MG63 (cell line): Measurements from ENCODE around the gene NPY5R. TPM values are rescaled to one million over a fixed set of nuclear protein-coding genes. Genes with fewer than 3 reads are reported as not detected.

Experiments used
- DNase-seq: peaks from one replicate; pipeline ENCODE4 v3.0.0-alpha.2; 2020
- H3K27me3 ChIP-seq: fragments of 250-450 bp; sonication (Bioruptor Pico); 2 replicates; pipeline ENCODE4 v1.5.1; 2020; ENCODE audit warnings: mild to moderate bottlenecking, moderate library complexity
- H3K36me3 ChIP-seq: fragments of 250-450 bp; sonication (Bioruptor Pico); 2 replicates; pipeline ENCODE4 v1.5.1; 2020; ENCODE audit warnings: mild to moderate bottlenecking, moderate library complexity
- H3K4me3 ChIP-seq: fragments of 250-450 bp; sonication (Bioruptor Pico); 2 replicates; pipeline ENCODE4 v1.5.1; 2020; ENCODE audit warnings: mild to moderate bottlenecking, moderate library complexity
- H3K9me3 ChIP-seq: fragments of 250-450 bp; sonication (Bioruptor Pico); 2 replicates; pipeline ENCODE4 v1.5.1; 2020; ENCODE audit warnings: mild to moderate bottlenecking, moderate library complexity
- total RNA-seq: library from RNA; depleted of rRNA; stranded (reverse); fragments of >200 nt; shearing (Covaris generic); gene quantifications from 2 replicates; pipeline ENCODE4 v1.2.3, GENCODE V29; 2014; ENCODE audit warnings: low replicate concordance; rRNA removed

Gene NPY5R
- total RNA-seq, 1 experiment from 2014 or later, result not detected

DNA sequence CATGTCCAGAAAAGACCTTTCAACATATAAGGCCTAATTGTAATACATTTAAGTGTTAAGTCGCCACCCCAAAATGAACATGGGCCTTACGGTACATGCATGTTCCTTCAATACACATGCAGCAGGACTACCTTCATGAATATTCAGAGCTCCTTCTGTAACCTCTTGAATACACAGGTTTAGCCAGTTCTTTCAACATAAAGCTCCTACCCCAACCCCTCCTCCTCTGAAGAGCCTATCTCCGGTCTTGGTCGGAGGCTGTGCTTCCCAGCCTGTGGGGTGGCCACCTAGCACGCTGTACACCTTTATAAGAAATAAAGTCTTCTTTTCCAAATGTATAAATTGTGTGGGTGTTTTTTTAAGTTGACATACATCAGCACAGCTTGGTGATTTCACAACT is 28.3 kb downstream of the NPY5R start:
- DNase-seq, result no peak
- no peaks in the 10 kb centered on the region for H3K9me3 ChIP-seq

DNA sequence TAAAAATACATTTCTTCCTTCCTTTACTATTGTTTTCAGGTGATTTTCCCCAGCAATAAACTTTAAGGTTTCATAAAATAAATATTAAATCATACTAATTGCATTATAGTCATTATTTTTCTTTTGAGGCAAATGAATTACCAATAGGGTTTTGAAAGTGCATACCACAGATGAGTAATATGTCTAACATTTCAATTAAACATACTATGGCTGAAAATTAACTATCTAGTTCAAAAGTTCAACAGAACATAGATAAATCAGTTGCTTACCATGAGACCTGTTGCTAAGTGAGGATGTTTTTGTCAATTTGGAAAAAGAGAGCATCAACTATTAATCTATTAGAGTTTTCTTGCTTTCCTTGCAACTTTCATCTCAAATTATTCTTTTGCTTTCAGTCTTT is 35.0 kb downstream of the NPY5R start:
- DNase-seq, result no peak
- H3K4me3 ChIP-seq, result no peak overlapping the region
- H3K36me3 ChIP-seq, result no peaks in the 10 kb centered on the region
- no peaks in the 10 kb centered on the region for H3K9me3 ChIP-seq
- H3K27me3 ChIP-seq, result no peaks in the 10 kb centered on the region

More for the DNA sequence above, 28.3 kb downstream of the NPY5R start:
- Histone ChIP-seq H3K36me3 (no peaks in the 10 kb centered on the region), H3K4me3 (no peak overlapping the region), H3K27me3 (peaks cover 9% of the 10 kb centered on the region)

- DNase-seq, result no peak
- H3K4me3 ChIP-seq, result no peak overlapping the region
- H3K9me3 ChIP-seq, result no peaks in the 10 kb centered on the region
- H3K27me3 ChIP-seq, result no peaks in the 10 kb centered on the region
- no peaks in the 10 kb centered on the region for H3K36me3 ChIP-seq
Observed at GRCh38 chr4:163380703-163381102, 37.0 kb downstream of the NPY5R start.

DNA sequence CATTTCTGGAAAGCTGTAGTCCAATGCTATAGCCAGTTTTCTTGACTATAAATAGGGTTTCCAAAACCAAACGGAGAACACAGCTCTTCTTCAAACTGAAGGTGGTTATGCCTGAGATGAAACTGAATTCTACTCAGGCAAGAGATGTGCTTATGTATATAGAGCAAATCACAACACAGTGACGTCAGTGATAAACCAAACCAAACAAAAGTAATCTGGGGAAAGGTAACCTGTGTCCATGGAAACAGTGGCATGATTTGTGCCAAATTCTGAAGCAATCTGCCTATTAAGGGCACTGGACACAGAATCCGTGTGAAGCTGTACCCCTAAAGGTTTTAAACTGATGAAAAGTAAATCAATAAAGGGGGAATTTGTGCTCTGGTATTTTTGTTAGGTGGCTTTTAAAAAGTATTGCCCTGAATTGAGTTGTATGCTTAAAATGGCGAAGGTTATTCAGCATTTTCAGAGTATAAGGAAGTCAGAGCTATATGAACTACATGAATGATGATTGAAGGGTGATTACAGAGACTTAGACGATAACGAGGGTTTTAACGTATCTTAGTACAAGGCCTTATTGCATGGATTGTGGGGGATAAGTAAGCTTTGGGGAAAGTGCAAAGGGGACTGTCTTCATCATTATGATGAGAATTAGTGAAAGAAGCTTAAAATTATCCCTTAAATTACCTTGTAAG is 38.6 kb downstream of the NPY5R start:
- Histone ChIP-seq H3K4me3 (no peak overlapping the region), H3K36me3 (no peaks in the 10 kb centered on the region), H3K27me3 (no peaks in the 10 kb centered on the region), H3K9me3 (no peaks in the 10 kb centered on the region)
- DNase-seq, result no peak

DNA sequence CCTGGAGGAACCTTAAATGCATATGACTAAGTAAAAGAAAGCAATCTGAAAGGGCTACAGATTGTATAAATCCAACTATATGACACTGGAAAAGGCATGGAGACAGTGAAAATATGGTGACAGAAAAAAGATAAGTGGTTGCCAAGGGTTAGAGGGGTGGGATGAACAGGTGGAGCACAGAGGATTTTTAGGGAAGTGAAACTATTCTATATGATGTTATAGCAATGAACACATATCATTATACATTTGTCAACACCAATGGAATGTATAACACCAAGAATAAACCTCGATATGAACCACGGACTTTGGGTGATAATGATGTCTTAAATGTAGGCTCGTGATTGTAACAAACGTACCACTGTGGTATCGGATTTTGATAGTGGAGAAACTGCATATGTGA is 40.7 kb downstream of the NPY5R start:
- no peaks in the 10 kb centered on the region for H3K9me3 ChIP-seq
- H3K4me3 ChIP-seq, result no peak overlapping the region
- H3K36me3 ChIP-seq, result no peaks in the 10 kb centered on the region
- DNase-seq, result no peak
- H3K27me3 ChIP-seq, result no peaks in the 10 kb centered on the region

- H3K27me3 ChIP-seq, result no peaks in the 10 kb centered on the region
- no peak for DNase-seq
- H3K4me3 ChIP-seq, result no peak overlapping the region
- no peaks in the 10 kb centered on the region for H3K9me3 ChIP-seq
- no peaks in the 10 kb centered on the region for H3K36me3 ChIP-seq
Observed at GRCh38 chr4:163384926-163385325, 41.2 kb downstream of the NPY5R start.

DNA sequence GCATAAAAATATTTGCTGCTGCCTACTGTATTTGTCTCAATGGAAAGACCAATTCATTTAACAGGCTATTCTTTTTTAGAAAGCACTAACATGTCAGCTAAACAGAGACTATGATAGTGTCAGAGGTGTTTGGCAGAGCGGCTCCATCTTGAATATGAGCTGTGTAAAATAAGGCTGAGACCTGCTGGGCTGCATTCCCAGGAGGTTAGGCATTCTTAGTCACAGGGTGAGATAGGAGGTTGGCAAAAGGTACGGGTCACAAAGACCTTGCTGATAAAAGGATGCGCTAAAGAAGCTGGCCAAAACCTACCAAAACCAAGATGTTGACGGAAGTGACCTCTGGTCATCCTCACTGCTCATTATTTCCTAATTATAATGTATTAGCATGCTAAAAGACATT is 41.8 kb downstream of the NPY5R start:
- H3K27me3 ChIP-seq, result no peaks in the 10 kb centered on the region
- no peaks in the 10 kb centered on the region for H3K9me3 ChIP-seq
- DNase-seq, result peak; percentile 13
- H3K36me3 ChIP-seq, result no peaks in the 10 kb centered on the region
- H3K4me3 ChIP-seq, result no peak overlapping the region

DNA sequence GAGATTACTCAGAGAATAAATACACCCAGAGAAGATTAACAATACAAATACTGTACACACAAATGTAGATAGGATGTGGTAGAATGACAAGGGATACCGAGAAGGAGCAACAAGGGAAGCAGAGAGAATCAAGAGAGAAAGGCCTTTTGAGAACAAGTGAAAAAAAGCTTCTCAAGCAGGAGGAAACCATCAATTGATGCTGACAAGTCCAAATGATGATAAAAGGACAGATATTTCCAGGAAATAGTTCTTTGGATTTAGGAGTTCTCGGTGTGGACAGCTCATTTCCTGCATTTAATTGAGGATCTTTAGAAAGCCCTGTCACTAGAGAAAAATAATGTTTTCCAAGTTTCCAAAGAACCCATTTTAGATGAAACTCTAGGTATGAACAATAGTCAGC is 48.1 kb downstream of the NPY5R start:
- no peaks in the 10 kb centered on the region; the same call in 1 of the 2 replicates for H3K27me3 ChIP-seq
- no peak for DNase-seq
- no peaks in the 10 kb centered on the region for H3K36me3 ChIP-seq
- no peak overlapping the region for H3K4me3 ChIP-seq
- no peaks in the 10 kb centered on the region for H3K9me3 ChIP-seq

DNA sequence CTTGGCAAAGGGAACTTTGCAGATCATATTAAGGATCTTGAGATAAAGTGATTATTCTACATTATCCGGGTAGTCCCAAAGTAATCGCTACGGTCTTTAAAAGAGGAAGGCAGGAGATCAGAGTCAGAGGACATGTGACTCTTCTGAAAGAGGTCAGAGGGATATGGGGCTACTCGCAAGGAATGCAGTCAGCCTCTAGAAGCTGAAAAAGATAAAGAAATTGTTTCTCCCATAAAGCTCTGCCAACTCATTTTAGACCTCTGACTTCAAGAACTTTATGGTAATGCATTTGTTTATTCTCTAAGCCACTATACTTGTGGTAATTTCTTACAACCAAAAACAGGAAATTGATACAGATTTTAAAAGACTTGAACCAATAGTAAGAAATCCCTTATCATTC is 48.6 kb downstream of the NPY5R start:
- H3K4me3 ChIP-seq, result no peak overlapping the region
- H3K27me3 ChIP-seq, result no peaks in the 10 kb centered on the region; the same call in 1 of the 2 replicates

DNA sequence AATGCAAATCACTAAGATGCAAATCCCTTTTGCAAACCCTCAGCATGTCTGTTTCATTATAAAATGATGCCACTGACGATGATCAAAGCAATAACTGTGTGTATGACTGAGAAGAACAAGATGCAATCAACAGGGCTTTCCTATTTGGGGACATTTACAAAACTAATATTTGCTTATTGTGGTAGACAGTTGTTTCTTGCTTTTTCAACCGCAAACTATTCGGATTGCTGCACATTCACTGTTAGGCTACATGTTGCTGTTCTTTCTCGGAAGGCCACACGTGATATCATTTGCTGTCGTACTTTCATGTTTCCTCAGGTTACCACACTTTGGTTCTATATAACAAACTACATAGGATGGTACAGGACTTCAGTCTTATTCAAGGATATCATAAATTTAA is 49.8 kb downstream of the NPY5R start:
- no peaks in the 10 kb centered on the region for H3K36me3 ChIP-seq
- H3K4me3 ChIP-seq, result no peak overlapping the region
- no peak for DNase-seq
- no peaks in the 10 kb centered on the region; the same call in 1 of the 2 replicates for H3K27me3 ChIP-seq
- H3K9me3 ChIP-seq, result no peaks in the 10 kb centered on the region

More for the DNA sequence above, 48.6 kb downstream of the NPY5R start:
- H3K36me3 ChIP-seq, result no peaks in the 10 kb centered on the region
- no peak for DNase-seq
- H3K9me3 ChIP-seq, result no peaks in the 10 kb centered on the region

DNA sequence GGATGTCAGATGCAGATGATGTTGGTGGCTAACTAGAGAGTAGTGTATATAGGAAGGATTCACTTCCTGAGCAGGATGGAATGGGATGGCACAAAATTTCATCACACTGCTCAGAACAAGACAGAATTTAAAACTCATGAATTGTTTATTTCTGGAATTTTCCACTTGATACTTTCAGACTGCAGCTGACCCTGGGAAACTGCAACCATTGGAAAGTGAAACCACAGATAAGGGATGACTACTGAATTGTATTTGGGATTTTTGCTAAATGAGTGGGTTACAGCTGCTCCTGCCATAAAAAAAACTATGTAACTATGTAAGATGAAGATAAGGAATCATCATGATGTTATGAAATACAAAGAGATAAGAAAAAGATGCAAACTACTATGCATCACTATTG is 51.4 kb downstream of the NPY5R start:
- Histone ChIP-seq H3K4me3 (no peak overlapping the region; the same call in 1 of the 2 replicates), H3K9me3 (no peaks in the 10 kb centered on the region), H3K36me3 (no peaks in the 10 kb centered on the region), H3K27me3 (no peaks in the 10 kb centered on the region; the same call in 1 of the 2 replicates)
- no peak for DNase-seq

DNA sequence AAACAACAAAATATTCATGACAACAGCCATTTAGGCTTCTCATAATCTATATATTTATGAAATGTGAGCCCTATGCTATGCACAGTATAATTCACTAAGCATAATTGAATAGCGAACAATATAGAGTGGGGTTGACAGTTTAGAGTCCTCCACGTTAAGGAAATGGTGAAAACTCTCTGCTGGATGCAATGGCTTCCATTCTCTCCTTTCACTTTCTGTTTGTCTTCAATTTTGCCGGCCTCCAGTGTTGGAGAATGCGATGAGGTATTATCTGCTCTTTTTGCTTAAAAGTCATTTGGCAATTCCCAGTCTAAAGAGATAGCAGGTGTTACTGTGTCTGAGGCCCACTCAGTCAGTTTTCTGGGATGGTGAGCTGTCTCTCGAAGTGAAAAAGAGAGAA is 52.1 kb downstream of the NPY5R start:
- Histone ChIP-seq H3K9me3 (no peaks in the 10 kb centered on the region), H3K27me3 (no peaks in the 10 kb centered on the region; the same call in 1 of the 2 replicates), H3K36me3 (no peaks in the 10 kb centered on the region), H3K4me3 (peak overlapping the region; percentile 38)
- DNase-seq, result no peak

DNA sequence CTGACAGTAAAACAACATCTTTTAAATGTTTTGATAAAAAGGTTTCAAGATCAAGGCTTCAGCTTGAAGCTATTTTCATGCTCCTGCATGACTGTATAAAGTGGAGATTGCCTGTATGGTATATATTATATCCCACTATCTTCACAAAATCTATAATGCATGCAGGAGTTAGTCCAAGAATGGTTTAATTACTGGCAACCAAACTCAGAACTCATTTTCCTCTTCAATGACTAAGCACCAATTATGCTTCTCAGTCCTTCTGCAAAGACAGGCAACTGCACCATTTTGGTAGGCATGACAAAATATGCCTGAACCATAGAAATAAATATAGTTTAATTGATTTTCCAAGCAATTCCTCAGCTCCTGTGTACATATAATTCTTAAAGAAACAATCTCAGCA is 54.5 kb downstream of the NPY5R start:
- Histone ChIP-seq H3K36me3 (no peaks in the 10 kb centered on the region), H3K4me3 (no peak overlapping the region), H3K9me3 (no peaks in the 10 kb centered on the region), H3K27me3 (no peaks in the 10 kb centered on the region; the same call in 1 of the 2 replicates)
- DNase-seq, result no peak

DNA sequence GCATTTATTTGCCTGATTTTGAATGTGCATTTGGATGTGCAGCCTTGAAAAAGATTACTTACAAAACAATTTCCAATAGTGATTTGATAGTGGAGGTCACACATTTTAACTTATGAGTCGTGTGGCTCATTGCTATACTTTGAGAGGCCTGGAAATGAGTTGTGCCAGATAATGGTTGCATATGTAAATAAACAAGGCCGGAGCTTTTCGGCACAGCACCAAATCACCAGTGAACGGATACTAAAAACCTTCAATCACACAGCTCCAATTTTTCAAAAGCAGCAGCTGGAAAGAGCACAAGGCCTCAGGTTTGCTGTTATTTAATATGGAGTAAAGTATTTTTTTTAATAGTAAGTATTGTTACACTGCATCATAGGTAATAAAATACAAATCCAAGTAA is 57.2 kb downstream of the NPY5R start:
- Histone ChIP-seq H3K27me3 (no peaks in the 10 kb centered on the region), H3K4me3 (no peak overlapping the region), H3K9me3 (no peaks in the 10 kb centered on the region), H3K36me3 (no peaks in the 10 kb centered on the region)
- peak; percentile 57 for DNase-seq

Other genes starting within 250 kb of the NPY5R start
- 31.3 and 33.8 TPM in 2 replicates for gene NAF1, start 177.0 kb upstream of the NPY5R start, total RNA-seq
- gene NPY1R, start 11.3 kb upstream of the NPY5R start, total RNA-seq, result 0.03 and 1.2 TPM in 2 replicates
- not detected in 2 replicates for gene TKTL2, start 129.9 kb downstream of the NPY5R start, total RNA-seq
- gene TMA16, start 150.8 kb downstream of the NPY5R start, total RNA-seq, result 51.8 and 86.1 TPM in 2 replicates